Lower leg skin (tissue), 4 donors: ENCODE results near the gene CATSPER1. TPM values are rescaled to one million over a fixed set of nuclear protein-coding genes. Genes with fewer than 3 reads are reported as not detected.

Source experiments
- DNase-seq, 2 donors: peaks; one replicate each; pipeline ENCODE4 v3.0.0-alpha.2; 2019; ENCODE audit warnings: low spot score in 2 of 2
- H3K4me3 ChIP-seq: fragments of 200-600 bp; sonication (generic); 2 replicates; pipeline ENCODE4 v1.5.1; 2017; ENCODE audit warnings: mild to moderate bottlenecking, low read depth; ENCODE audit not compliant: poor library complexity, severe bottlenecking
- CTCF ChIP-seq, 3 donors: fragments of 450-650 bp; IDR thresholded peaks; one replicate each; pipeline ENCODE4 v1.5.1; 2016; ENCODE audit warnings: antibody characterized with exemption in 3 of 3, mild to moderate bottlenecking in 3 of 3, moderate library complexity in 2 of 3
- POLR2A ChIP-seq, 2 donors: fragments of 450-650 bp; IDR thresholded peaks; one replicate each; pipeline ENCODE4 v1.6.1; 2016 to 2017; ENCODE audit warnings: antibody characterized with exemption in 2 of 2, mild to moderate bottlenecking in 1 of 2, moderate library complexity in 1 of 2
- WGBS, 2 donors: methylation state at CpG; one replicate each; pipeline ENCODE4 v1.1.5; 2018; 5-methylcytosine and 5-hydroxymethylcytosine counted together
- intact Hi-C: fragments of 100-400 bp; cut with DNase I; formaldehyde crosslinking; loops from one replicate; pipeline ENCODE4 v1.15.0; 2023; ENCODE audit warnings: low total_unique reads
- total RNA-seq, 4 donors: library from RNA; depleted of rRNA; stranded (reverse); fragments of >200 nt; gene quantifications; one replicate each; pipeline ENCODE4 v1.1.0, GENCODE V29; 2016

CATSPER1 gene
- total RNA-seq, 4 donors from 2014 or later: not detected

- H3K4me3 ChIP-seq: no peak overlapping the region
- DNase-seq: no peak
- TF ChIP-seq CTCF (IDR thresholded peaks at IDR 0.05) (no peak), POLR2A (IDR thresholded peaks at IDR 0.05) (no peak)
- 78 to 86% methylated on average over 25 of the region's 25 CpGs for WGBS, 2 donors
- intact Hi-C loops: no loop called here
Observed at GRCh38 chr11:66020618-66021357, 5.5 kb downstream of the CATSPER1 start.

- no peak overlapping the region for H3K4me3 ChIP-seq
- DNase-seq: no peak
- intact Hi-C loops: no loop called here
- TF ChIP-seq CTCF (IDR thresholded peaks at IDR 0.05): no peak
- TF ChIP-seq POLR2A (IDR thresholded peaks at IDR 0.05): no peak
- WGBS, 2 donors: 72 to 74% methylated on average over 8 of the region's 8 CpGs
Observed at GRCh38 chr11:66020212-66020611, 6.1 kb downstream of the CATSPER1 start.

- H3K4me3 ChIP-seq: no peak overlapping the region
- TF ChIP-seq POLR2A (IDR thresholded peaks at IDR 0.05): no peak
- no peak for TF ChIP-seq CTCF (IDR thresholded peaks at IDR 0.05)
- intact Hi-C loops: no loop called here
- 90 to 92% methylated on average over 4 of the region's 4 CpGs for WGBS, 2 donors
- DNase-seq: no peak
Observed at GRCh38 chr11:66017321-66017720, 9.0 kb downstream of the CATSPER1 start.

GRCh38 chr11:66016793-66017177 lies 9.5 kb downstream of the CATSPER1 start:
- TF ChIP-seq POLR2A (IDR thresholded peaks at IDR 0.05): no peak
- TF ChIP-seq CTCF (IDR thresholded peaks at IDR 0.05): no peak
- WGBS, 2 donors: 84 to 90% methylated on average over 10 of the region's 10 CpGs
- no peak for DNase-seq
- intact Hi-C loops: no loop called here
- H3K4me3 ChIP-seq: no peak overlapping the region

GRCh38 chr11:66015936-66016792 lies 10.1 kb downstream of the CATSPER1 start:
- WGBS, 2 donors: 74 to 77% methylated on average over 17 of the region's 18 CpGs
- H3K4me3 ChIP-seq: no peak overlapping the region
- intact Hi-C loops: no loop called here
- no peak for TF ChIP-seq POLR2A (IDR thresholded peaks at IDR 0.05)
- TF ChIP-seq CTCF (IDR thresholded peaks at IDR 0.05): no peak
- no peak for DNase-seq
